SU-DHL-6 (cell line): ENCODE results near the gene BCL2L13.

ENCODE experiments used
- EZH2phosphoT487 ChIP-seq: fragments of 200-600 bp; sonication (generic), shearing (Covaris generic); conservative IDR thresholded peaks from 2 replicates; pipeline ENCODE4 v1.6.1; 2018; ENCODE audit warnings: mild to moderate bottlenecking, antibody characterized with exemption, low read length, moderate library complexity, mixed read lengths
- TF ChIP-seq, protein P1 (sequence below): fragments of 200-600 bp; sonication (generic); IDR thresholded peaks from one replicate; pipeline ENCODE4 v1.5.1; 2017; ENCODE audit warnings: antibody characterized with exemption, mild to moderate bottlenecking, low read length, moderate library complexity; ENCODE audit not compliant: insufficient read depth, poor library complexity, severe bottlenecking

DNA sequence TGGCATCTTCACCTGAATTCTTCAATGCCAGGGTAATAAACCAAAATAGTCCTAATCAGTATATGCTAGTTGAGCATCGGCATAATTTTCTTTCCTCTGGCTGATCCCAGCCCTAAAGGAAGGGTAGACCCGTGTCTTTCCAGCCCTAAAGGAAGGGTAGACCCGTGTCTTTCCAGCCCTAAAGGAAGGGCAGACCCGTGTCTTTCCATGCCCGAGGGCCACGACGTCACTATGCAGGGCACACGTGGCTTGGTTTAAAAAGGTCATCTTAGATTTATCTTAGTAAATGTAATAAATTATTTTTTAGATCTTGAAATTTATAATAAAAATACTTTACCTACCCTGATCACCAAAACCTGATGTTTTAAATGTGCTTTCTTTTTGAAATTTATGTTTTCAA, 90.2 kb downstream of the BCL2L13 start:
- TF ChIP-seq, protein P1, sequence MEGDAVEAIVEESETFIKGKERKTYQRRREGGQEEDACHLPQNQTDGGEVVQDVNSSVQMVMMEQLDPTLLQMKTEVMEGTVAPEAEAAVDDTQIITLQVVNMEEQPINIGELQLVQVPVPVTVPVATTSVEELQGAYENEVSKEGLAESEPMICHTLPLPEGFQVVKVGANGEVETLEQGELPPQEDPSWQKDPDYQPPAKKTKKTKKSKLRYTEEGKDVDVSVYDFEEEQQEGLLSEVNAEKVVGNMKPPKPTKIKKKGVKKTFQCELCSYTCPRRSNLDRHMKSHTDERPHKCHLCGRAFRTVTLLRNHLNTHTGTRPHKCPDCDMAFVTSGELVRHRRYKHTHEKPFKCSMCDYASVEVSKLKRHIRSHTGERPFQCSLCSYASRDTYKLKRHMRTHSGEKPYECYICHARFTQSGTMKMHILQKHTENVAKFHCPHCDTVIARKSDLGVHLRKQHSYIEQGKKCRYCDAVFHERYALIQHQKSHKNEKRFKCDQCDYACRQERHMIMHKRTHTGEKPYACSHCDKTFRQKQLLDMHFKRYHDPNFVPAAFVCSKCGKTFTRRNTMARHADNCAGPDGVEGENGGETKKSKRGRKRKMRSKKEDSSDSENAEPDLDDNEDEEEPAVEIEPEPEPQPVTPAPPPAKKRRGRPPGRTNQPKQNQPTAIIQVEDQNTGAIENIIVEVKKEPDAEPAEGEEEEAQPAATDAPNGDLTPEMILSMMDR, result no peak
- TF ChIP-seq EZH2phosphoT487, result no peak
